HG03097 (cell line): ENCODE data around the gene ZNF414.

Source experiments
- ATAC-seq: cut with Tn5 transposase; IDR thresholded peaks from one replicate; pipeline ENCODE4 v1.9.1; 2021; ENCODE audit not compliant: unreplicated experiment, low FRiP score

Gene ZNF414

DNA sequence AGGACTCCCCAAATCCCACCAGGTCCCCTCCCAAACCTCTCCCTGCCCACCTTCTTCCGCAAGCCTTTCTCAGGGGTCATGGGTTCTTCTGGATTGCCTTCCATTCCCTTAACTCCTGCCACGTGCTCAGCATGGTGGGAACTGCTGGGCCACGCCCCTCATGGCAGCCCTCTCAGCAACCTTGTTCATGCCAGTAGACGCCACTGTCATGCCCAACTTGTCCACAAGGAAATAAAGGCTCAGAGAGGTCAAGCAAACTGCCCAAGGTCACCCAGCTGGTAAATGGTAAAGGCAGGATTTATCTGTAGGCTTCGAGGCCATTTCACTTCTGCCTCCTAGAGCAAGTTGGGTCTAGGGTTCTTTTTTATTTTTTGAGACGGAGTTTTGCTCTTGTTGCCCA, 22.4 kb downstream of the ZNF414 start:
- no peak for ATAC-seq

DNA sequence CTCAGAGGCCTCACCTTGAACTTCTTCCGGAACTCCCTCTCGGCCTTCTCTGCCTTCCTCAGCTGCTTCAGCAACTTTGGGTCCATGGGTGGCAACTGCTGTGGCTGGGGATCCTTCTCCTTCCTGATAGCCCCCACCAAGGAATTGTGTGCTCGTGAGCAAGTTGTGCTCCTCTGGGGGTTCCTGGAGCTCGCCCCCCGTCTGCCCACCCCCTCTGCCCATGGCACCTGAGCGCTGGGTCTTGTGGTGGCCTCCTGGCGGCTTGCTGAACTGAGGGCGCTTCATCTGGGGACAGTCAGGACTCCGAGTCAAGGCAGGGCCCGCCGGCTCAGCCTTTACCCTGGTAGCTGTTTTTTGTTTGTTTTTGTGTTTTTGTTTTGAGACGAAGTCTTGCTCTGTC, 23.1 kb downstream of the ZNF414 start:
- ATAC-seq, result no peak

DNA sequence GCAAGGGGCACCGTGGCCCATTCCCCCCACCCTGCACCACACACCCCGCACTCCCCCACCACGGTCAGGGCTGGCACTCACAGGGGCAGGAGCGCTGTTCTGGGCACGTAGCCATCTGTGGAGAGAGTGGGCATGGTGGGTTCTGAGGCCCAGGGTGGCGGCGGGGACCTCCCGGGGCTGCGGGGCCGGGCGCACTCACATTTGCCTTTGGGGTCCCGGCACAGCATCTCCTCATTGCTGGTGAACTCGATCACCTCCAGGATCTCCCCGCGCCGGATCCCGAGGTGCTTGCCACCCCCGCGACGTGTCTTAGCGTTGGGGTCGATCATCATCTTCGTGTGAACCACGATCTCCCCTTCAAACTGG, 23.6 kb downstream of the ZNF414 start:
- no peak for ATAC-seq

DNA sequence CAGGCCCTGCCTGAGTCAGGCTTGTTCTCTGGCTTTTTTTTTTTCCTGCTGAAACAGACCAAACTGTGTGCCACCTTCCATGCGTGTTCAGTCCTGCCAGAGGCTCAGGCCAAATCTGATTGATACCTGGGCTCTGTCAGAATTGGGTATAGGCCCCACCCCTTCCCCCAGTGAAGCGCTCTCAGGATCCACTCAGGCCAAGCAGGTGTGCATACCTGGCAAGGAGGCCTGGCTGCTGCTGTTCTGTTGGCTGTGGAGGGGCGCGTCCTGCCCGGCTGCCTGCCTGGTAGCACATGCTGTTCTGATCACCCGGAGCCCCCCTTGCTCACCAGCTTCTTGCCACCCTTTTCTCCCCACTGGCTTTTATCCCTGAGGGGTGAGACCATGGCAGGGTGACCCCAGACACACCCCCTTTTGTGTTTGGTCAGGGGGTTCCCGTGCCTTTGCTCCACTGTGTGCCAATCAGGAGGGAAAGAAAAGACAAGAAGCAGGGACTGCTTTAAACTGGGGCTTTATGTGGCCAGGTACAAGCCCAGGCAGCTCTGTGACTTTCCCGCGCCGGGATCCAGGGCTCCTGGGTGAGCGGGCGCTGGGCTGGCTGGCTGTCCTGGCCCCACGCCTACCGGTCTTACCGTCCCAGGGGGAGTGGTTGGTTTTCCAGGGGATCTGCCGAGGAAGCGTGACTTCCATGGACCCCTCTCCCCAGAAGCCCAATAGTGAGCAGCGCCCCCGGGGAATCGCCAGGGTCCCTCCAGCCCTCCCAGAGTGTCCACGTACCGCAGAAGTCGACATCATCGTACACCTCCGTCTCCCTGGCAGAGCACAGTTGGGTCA, 24.2 kb downstream of the ZNF414 start:
- no peak for ATAC-seq

DNA sequence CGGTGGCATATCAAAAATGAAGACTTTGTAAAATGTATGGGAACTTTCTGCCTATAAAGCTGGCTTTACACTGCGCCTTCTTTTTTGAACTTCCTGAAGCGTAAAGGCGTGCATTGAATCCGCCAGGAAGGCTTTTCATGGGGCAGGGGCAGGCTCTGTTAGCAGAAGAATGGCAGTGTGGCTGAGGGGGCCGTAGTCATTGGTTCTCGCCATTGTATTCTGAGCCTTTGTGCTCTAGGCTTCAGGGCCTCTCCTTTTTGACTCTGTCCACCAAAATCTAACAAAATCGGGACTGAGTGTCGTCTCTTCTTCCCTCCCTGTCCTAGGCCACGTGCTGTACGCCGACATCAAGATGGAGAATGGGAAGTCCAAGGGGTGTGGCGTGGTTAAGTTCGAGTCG, 25.6 kb downstream of the ZNF414 start:
- no peak for ATAC-seq

DNA sequence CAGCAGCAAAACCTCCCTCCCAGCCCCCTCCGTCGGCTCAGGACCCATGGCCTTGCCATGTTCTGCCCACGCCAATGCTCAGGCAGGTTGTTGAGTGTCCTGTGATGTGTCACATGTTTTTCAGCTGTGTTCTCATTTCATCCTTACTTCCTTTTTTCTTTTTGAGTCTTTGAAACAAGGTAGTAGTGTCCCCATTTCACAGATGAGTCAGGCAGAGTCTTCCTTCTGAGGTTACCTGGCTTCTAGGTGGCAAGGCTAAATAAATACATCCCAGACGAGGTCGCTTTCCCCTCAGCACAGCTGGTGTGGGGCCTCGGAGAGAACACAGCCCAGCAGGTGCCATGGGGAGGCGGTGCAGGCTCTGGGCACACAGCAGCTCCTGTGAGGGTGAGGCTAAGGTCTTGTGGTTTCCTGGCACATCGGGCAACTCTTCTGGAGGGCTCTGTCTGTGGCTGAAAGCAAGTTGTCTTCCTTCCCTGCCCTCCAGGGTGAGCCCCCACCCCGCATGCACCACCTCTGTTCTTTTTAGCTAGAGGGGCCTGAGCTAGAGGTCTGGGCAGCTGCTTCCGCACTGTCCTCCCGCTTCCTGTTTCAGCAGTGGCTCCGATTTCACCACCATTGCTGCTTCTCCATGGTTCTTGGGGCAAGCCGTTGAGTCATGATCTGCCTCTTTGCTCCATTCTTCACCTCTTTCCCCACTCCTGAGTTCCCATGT, 26.7 kb downstream of the ZNF414 start:
- ATAC-seq, result peak; percentile 48

DNA sequence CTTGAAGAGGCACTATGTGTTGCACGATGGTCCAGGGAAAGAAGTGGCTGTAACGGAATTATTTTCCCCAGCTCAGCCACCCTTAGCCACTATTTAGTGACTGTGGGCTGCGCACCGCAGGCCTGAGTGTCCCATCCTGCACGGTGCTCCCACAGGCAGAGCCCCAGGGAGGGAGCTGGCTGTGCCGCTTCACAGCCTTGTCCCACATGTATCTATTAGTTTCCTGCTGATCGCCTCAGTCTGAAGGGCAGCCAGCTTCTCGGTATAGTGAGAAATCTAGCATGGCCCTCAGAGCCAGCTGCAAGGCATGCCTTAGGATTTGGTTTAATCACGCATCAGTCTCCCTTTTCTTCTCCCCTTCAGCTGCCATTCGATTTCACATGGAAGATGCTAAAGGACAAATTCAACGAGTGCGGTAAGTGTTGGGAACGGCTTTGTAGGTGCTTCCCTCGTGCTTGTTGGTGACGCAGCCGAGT, 27.3 kb downstream of the ZNF414 start:
- ATAC-seq, result no peak

DNA sequence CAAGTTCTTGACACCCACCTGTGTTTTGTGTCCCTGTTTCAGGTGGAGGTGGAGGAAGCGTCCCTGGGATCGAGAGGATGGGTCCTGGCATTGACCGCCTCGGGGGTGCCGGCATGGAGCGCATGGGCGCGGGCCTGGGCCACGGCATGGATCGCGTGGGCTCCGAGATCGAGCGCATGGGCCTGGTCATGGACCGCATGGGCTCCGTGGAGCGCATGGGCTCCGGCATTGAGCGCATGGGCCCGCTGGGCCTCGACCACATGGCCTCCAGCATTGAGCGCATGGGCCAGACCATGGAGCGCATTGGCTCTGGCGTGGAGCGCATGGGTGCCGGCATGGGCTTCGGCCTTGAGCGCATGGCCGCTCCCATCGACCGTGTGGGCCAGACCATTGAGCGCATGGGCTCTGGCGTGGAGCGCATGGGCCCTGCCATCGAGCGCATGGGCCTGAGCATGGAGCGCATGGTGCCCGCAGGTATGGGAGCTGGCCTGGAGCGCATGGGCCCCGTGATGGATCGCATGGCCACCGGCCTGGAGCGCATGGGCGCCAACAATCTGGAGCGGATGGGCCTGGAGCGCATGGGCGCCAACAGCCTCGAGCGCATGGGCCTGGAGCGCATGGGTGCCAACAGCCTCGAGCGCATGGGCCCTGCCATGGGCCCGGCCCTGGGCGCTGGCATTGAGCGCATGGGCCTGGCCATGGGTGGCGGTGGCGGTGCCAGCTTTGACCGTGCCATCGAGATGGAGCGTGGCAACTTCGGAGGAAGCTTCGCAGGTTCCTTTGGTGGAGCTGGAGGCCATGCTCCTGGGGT, 28.2 kb downstream of the ZNF414 start:
- no peak for ATAC-seq

DNA sequence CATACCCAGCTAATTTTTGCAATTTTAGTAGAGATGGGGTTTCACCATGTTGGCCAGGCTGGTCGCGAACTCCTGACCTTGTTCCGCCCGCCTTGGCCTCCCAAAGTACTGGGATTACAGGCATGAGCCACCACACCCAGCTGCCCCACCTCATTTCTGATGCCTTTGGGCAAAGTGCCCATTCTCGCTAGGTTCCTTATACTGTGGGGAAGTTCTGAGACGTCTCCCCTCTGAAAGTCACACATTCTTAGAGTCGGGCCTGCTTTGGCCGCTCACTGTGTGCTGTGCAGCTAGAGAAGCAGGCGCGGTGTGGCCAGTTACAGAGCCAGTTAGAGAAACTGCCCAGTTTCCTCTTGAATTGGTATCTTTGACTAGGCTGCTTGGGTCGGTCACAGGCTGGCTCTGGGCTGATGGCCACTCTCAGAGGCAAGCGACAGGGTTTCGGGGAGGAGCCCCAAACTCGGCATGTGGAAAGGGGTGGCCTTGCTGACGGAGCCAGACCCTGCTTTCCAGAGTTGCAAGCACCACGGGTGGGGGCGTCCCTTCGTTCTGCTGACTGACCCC, 29.6 kb downstream of the ZNF414 start:
- ATAC-seq, result no peak

DNA sequence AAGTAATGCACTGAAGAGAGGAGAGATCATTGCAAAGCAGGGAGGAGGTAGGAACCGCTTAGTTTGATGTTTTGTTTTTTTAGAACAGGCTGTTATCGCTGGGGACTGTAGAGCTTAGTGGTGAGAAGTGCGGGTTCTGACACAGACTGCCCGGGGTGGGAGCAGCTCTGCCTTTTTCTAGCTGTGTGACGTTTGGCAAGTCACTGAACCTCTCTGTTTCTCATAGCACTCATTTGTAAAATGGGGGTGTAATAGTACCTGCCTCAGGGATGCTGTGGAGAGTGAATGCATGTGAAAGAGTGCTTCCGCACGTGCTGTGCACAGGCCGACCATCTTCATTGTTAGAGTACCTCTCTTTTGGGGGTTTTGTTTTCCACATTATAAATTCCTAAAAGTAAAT, 30.8 kb downstream of the ZNF414 start:
- no peak for ATAC-seq

DNA sequence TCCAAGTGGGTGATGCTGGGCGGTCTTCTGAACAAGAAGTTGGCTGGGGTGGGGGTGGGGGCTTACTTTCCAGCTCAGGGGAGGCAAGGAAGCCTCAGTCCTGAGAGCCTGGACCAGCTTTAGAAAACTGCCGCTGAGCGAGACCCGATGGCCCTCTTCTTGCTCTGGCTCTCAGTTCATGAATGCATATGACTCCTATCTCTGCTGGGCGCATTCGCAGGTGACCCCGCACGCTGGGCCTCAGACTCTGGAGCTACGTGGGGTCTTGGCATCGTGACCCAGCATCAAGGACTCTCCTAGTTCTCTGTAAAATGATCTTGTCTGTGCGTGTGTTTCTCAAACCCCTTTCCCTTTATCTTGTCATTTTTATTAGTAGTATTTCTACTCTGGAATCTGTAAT, 31.3 kb downstream of the ZNF414 start:
- no peak for ATAC-seq

DNA sequence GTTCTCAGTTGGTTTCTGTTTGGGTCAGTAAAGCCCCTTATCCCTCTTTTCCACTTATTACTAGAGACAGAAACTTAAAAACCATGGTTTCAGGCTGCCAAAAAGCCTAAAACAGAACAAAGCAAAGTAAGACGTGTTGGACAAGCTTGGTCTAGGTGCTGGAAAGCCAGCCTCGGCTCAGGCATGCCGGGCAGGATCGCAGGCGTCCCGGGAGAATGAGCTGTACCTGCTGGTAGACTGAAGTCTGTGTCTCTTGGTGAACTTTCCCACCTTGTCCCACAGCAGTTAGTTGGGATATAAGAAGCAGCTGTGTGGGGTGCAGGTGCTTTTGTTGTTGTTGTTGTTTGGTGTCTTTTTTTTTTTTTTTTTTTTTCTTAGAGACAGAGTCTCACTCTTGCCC, 32.4 kb downstream of the ZNF414 start:
- no peak for ATAC-seq

DNA sequence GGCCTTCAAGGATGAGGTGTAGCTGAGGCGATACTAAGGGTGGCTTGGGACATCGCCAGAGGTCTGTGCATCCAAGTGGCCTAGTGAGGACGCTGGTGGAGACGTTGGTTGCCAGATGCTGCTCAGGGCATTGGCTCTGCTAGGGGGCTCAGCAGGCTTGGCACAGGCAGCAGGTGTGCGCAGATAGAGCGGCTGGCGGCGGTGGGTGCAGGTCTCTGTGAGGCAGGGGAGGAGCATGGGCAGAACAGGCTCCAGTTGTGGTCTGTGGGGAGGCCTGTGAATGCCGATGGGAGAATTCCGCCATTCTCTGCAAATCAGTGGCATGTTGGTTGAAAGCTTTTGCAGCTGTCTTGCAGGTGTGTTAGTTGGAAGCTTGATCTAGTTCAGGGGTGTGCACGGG, 32.8 kb downstream of the ZNF414 start:
- no peak for ATAC-seq

DNA sequence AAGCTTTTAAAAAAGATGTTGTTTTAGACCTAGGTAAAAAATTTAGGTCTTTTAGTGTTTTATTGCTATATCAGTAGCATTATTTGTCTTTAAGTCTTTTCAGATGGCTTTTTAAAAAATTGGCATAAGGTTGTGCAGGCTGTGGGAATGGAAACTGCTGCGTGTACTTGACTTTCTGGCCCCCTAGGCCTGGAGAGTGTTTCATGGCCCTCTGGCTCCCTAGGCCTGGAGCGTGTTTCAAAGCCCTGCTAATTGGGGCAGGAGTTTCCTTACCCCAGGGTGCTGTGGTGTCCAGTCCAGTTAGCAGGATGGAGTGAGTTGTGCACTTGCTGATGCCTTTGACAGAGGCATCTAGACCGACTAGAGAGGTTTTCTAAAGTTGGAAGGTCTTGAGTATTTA, 35.4 kb downstream of the ZNF414 start:
- no peak for ATAC-seq

DNA sequence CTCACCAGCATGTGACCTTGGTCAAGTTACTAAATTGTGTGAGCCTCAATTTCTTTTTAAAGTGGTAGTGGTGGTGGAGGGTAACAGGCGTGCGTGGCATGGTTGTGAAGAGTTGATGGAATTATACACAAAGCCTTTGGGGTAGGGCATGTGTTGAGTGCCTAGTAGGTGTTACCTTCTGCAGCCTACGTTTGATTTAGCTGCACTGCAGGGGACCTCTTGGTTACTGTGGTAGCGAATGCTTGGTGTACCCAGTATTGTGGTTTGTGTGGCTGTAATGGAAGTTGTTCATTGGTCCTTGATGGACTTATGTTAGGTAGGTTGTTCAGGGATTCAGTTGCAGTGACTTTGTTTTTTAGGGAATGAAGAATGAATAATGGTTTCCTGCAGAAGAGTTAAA, 36.1 kb downstream of the ZNF414 start:
- no peak for ATAC-seq

DNA sequence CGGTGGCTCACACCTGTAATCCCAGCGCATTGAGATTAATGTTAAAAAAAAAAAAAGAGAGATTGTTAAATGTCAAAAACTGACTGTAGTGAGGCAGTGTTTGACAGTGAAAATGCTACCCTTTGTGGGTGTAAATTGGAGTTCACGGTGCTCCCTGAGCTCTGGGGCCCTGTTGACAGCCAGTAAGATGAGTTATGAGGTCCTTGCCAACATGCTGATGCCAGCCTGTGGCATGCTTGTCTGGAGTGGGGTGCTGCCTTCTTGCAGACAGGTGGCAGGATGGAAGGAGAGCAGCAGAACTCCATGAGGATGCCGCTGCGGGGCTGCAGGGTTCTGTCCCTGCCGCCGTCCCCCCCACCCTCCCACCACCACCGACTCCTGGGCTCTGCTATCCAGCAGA, 37.4 kb downstream of the ZNF414 start:
- ATAC-seq, result no peak

DNA sequence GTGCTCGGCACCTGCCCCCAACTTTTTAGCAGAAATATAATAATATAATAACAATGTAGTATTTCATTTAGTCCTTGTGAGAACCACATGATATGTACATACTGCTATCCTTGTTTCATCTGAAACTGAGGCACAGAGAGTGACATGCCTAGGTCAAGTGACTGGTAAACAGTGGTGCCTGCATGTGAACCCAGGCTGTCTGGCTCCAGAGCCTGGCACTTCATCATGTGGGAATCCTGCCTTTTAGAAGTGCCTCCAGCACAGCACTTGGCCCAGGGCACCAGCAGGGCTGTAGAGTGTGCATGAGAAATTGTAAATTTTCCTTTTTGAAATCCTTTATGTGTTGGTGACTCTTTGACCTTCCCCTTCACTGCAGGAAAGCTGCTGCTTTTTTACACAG, 39.0 kb downstream of the ZNF414 start:
- no peak for ATAC-seq

DNA sequence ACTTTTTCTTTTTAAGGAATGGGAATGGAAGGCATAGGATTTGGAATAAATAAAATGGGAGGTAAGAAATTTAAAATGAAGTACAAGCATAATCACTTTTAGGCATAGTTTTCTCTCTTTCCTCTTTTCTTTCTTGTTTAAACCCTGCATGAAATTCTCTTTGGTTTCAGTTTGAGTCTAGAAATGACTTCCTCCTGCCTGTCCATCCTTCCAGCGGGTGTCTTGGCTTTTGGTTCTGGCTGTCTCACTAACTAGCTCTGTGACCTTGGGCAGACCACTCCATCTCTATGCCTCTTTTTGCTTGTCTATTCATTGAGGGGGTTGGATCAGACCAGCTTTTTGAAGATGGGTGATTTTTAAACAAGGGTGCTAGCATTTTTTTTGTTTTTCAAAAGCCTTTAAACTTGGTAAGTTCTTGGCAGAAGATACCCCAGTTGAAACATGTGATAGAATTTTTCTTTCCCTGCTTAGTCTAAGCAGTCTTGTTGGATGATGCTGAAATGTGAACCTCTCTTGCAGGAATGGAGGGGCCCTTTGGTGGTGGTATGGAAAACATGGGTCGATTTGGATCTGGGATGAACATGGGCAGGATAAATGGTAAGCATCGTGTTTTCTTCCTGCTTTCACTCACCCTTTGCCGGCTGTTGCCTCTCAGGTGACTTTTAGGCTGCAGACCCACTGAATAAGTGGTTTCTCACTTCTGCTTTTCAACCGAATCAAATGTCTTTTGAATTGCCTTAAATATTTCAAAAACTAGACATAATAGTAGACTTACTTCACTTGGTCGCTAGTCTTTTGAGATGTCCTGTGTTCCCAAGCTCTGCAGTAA, 40.1 kb downstream of the ZNF414 start:
- no peak for ATAC-seq

DNA sequence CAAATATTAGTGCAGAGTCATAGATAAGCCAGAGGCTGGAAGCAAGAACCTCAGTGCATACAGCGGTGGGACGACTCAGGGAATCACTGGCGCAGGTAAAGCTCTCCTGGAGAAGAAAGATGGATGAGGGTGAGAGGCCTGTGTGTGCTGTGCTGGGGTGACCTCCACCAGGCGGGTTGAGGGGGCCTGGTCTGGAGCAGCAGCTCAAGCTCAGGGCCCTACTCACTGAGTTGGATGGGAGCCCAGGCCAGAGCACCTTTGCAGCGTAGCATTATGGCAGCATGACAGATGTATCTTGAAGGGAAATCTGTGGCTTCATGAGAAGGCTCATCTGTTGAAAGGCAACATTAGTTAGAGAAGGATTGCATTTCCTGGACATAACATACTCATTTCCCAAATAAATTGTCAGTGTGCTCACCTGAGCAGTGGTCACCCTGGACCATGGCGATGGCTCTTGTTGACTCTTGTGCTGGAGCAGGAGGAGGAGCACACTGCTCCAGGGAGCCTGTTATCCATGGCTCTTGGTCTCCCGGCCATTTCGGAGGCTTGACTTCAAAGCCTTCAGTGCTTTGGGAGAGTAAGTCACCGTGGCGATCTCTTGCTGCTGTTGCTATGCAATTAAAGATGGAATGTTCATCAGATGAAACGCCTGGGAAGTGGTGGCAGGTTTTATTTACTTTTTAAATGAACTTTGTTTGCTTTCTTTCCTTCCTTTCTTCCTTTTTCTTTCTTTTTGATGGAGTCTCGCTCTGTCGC, 44.2 kb downstream of the ZNF414 start:
- ATAC-seq, result no peak
